GM10266 (cell line): ENCODE data around the gene HSD3B7.

ENCODE experiments used
- DNase-seq: peaks from one replicate; pipeline ENCODE4 v3.0.0; 2012; ENCODE audit errors: extremely low spot score
- TF ChIP-seq, protein P1 (sequence below): IDR thresholded peaks from 2 replicates; pipeline ENCODE4 v1.5.1; 2012; ENCODE audit warnings: mild to moderate bottlenecking, low read depth; ENCODE audit not compliant: control insufficient read depth, insufficient read depth; ENCODE audit errors: missing control alignments

Gene HSD3B7

DNA sequence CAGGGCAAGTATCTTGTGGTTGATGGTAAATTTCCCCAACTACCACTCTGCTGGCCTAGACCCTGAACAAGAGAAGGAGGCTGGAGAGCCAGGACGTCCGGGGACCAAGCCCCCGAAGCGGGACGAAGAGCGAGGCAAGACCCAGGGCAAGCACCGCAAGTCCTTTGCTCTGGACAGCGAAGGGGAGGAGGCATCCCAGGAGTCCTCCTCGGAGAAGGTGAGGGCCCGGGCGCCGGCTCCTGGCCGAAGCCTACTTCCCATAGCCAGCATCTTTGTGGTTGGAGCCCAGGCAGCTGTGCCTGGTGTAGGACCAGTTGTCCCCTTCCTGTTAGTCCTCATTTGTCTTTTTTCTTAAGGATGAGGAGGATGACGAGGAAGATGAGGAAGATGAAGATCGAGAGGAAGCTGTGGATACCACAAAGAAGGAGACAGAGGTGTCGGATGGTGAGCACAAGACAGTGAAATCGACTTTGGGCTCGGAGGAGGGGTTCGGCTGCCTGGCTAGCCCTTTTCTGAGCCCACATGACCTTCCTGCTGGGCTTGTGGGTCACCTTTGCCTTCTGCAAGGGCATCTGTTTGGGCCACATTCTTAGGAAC is 15.7 kb upstream of the HSD3B7 start:
- DNase-seq = no peak
- TF ChIP-seq, protein P1, sequence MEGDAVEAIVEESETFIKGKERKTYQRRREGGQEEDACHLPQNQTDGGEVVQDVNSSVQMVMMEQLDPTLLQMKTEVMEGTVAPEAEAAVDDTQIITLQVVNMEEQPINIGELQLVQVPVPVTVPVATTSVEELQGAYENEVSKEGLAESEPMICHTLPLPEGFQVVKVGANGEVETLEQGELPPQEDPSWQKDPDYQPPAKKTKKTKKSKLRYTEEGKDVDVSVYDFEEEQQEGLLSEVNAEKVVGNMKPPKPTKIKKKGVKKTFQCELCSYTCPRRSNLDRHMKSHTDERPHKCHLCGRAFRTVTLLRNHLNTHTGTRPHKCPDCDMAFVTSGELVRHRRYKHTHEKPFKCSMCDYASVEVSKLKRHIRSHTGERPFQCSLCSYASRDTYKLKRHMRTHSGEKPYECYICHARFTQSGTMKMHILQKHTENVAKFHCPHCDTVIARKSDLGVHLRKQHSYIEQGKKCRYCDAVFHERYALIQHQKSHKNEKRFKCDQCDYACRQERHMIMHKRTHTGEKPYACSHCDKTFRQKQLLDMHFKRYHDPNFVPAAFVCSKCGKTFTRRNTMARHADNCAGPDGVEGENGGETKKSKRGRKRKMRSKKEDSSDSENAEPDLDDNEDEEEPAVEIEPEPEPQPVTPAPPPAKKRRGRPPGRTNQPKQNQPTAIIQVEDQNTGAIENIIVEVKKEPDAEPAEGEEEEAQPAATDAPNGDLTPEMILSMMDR = no peak

DNA sequence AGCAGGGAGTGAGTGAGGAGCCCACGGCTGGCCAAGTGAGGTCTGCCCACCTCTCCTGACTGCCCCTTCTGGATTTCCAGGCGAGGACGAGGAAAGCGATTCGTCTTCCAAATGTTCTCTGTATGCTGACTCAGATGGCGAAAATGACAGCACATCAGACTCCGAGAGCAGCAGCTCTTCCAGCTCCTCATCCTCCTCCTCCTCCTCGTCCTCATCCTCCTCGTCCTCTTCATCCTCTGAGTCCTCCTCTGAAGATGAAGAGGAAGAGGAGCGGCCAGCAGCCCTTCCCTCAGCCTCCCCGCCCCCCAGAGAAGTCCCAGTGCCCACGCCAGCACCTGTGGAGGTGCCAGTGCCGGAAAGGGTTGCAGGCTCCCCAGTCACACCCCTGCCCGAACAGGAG is 13.7 kb upstream of the HSD3B7 start:
- no peak for DNase-seq
- TF ChIP-seq, protein P1 = no peak

- TF ChIP-seq, protein P1 = no peak
- no peak for DNase-seq
These were observed 12.1 kb upstream of the HSD3B7 start for GRCh38 chr16:30972872-30973271.

DNA sequence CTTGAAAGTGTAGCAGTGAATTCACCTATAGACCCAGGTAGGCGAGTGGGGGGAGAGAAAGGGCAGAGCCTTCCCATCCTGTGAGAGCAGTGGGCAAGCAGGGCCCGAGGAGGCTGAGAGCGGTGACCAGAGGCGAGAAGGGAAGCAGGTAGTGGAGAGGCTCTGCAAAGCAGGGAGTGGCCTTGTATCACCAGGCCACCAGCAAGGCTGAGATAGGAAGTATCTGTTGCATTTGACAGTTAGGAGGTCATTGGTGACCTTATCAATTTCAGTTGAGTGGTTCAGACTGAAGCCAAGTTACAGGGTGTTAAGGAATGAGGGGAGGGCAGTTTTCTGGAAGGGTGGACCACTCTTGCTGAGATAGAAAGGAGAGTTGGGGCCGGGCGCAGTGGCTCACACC is 10.7 kb upstream of the HSD3B7 start:
- TF ChIP-seq, protein P1 = no peak
- DNase-seq = no peak

GRCh38 chr16:30976486-30976885 is 8.5 kb upstream of the HSD3B7 start:
- DNase-seq = no peak
- TF ChIP-seq, protein P1 = no peak

- no peak for DNase-seq
- TF ChIP-seq, protein P1 = peak; percentile 40
These were observed 7.5 kb upstream of the HSD3B7 start for GRCh38 chr16:30977502-30977901.

DNA sequence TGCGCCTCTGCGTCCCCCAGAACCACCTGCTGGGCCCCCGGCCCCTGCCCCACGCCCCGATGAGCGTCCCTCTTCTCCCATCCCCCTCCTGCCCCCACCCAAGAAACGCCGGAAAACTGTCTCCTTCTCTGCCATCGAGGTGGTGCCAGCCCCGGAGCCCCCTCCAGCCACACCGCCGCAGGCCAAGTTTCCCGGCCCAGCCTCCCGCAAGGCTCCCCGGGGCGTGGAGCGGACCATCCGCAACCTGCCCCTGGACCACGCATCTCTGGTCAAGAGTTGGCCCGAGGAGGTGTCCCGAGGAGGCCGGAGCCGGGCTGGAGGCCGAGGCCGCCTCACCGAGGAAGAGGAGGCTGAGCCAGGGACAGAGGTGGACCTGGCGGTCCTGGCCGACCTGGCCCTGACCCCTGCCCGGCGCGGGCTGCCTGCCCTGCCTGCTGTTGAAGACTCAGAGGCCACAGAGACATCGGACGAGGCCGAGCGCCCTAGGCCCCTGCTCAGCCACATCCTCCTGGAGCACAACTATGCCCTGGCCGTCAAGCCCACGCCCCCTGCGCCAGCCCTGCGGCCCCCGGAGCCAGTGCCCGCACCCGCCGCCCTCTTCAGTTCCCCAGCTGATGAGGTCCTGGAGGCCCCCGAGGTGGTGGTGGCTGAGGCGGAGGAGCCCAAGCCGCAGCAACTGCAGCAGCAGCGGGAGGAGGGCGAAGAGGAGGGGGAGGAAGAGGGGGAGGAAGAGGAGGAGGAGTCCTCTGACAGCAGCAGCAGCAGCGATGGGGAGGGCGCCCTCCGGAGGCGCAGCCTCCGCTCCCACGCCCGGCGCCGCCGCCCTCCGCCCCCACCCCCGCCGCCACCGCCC is 5.6 kb upstream of the HSD3B7 start:
- TF ChIP-seq, protein P1 = no peak
- DNase-seq = no peak
